ENCODE results near the gene GAS7. TPM values are rescaled to one million over a fixed set of nuclear protein-coding genes. Genes with fewer than 3 reads are reported as not detected.

The GAS7 gene
- total RNA-seq, 1 experiment from 2014 or later: 12.3 TPM

- TF ChIP-seq, protein P1, sequence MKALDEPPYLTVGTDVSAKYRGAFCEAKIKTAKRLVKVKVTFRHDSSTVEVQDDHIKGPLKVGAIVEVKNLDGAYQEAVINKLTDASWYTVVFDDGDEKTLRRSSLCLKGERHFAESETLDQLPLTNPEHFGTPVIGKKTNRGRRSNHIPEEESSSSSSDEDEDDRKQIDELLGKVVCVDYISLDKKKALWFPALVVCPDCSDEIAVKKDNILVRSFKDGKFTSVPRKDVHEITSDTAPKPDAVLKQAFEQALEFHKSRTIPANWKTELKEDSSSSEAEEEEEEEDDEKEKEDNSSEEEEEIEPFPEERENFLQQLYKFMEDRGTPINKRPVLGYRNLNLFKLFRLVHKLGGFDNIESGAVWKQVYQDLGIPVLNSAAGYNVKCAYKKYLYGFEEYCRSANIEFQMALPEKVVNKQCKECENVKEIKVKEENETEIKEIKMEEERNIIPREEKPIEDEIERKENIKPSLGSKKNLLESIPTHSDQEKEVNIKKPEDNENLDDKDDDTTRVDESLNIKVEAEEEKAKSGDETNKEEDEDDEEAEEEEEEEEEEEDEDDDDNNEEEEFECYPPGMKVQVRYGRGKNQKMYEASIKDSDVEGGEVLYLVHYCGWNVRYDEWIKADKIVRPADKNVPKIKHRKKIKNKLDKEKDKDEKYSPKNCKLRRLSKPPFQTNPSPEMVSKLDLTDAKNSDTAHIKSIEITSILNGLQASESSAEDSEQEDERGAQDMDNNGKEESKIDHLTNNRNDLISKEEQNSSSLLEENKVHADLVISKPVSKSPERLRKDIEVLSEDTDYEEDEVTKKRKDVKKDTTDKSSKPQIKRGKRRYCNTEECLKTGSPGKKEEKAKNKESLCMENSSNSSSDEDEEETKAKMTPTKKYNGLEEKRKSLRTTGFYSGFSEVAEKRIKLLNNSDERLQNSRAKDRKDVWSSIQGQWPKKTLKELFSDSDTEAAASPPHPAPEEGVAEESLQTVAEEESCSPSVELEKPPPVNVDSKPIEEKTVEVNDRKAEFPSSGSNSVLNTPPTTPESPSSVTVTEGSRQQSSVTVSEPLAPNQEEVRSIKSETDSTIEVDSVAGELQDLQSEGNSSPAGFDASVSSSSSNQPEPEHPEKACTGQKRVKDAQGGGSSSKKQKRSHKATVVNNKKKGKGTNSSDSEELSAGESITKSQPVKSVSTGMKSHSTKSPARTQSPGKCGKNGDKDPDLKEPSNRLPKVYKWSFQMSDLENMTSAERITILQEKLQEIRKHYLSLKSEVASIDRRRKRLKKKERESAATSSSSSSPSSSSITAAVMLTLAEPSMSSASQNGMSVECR (CRISPR knock-in tag; IDR thresholded peaks at IDR 0.05; ENCODE audit: borderline replicate concordance): no peak
- no peak for TF ChIP-seq TEAD4 (CRISPR knock-in tag; IDR thresholded peaks at IDR 0.05)
- no peak for TF ChIP-seq NFATC4 (CRISPR knock-in tag; IDR thresholded peaks at IDR 0.05)
- TF ChIP-seq, protein P2, sequence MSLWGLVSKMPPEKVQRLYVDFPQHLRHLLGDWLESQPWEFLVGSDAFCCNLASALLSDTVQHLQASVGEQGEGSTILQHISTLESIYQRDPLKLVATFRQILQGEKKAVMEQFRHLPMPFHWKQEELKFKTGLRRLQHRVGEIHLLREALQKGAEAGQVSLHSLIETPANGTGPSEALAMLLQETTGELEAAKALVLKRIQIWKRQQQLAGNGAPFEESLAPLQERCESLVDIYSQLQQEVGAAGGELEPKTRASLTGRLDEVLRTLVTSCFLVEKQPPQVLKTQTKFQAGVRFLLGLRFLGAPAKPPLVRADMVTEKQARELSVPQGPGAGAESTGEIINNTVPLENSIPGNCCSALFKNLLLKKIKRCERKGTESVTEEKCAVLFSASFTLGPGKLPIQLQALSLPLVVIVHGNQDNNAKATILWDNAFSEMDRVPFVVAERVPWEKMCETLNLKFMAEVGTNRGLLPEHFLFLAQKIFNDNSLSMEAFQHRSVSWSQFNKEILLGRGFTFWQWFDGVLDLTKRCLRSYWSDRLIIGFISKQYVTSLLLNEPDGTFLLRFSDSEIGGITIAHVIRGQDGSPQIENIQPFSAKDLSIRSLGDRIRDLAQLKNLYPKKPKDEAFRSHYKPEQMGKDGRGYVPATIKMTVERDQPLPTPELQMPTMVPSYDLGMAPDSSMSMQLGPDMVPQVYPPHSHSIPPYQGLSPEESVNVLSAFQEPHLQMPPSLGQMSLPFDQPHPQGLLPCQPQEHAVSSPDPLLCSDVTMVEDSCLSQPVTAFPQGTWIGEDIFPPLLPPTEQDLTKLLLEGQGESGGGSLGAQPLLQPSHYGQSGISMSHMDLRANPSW (CRISPR knock-in tag; conservative IDR thresholded peaks at IDR 0.05; ENCODE audit: low read depth): no peak
- TF ChIP-seq KAT7 (CRISPR knock-in tag; IDR thresholded peaks at IDR 0.05; ENCODE audit: borderline replicate concordance): no peak
- no peak for TF ChIP-seq ZNF317 (CRISPR knock-in tag; IDR thresholded peaks at IDR 0.05; ENCODE audit: borderline replicate concordance, low read depth)
- TF ChIP-seq, protein P3, sequence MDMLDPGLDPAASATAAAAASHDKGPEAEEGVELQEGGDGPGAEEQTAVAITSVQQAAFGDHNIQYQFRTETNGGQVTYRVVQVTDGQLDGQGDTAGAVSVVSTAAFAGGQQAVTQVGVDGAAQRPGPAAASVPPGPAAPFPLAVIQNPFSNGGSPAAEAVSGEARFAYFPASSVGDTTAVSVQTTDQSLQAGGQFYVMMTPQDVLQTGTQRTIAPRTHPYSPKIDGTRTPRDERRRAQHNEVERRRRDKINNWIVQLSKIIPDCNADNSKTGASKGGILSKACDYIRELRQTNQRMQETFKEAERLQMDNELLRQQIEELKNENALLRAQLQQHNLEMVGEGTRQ (CRISPR knock-in tag; IDR thresholded peaks at IDR 0.05): no peak
Measured at GRCh38 chr17:9860851-9861250, 337.6 kb downstream of the GAS7 start (continued).

Other genes with a start within 250 kb of the GAS7 start
- gene MYH13, start 174.4 kb upstream of the GAS7 start, total RNA-seq (2021): not detected in 3 replicates
- not detected in 3 replicates for gene MYH8, start 223.3 kb upstream of the GAS7 start, total RNA-seq (2021)

Data from WTC11 (cell line).